Cardiac fibroblast (primary cell): ENCODE results near the gene OPCML.

Source experiments
- DNase-seq, 2 donors: peaks; one replicate each; pipeline versions ENCODE4 v3.0.0 to v3.0.0-alpha.2; 2010; ENCODE audit warnings: low read depth in 2 of 2
- H3K4me3 ChIP-seq, 2 donors: replicated peaks in 1 of 2; 1 replicate in 1 of 2; 2 replicates in 1 of 2; pipeline ENCODE4 v1.5.1; 2011; ENCODE audit warnings: low read depth in 2 of 2, low read length in 2 of 2, mild to moderate bottlenecking in 2 of 2, moderate library complexity in 1 of 2
- CTCF ChIP-seq: IDR thresholded peaks from one replicate; pipeline ENCODE4 v1.5.1; 2011; ENCODE audit warnings: low read depth, mild to moderate bottlenecking, low read length, inconsistent platforms

The OPCML gene

GRCh38 chr11:132551016-132551415, 981.3 kb downstream of the OPCML start:
- no peak for TF ChIP-seq CTCF
- DNase-seq: no peak
- no peak overlapping the region for H3K4me3 ChIP-seq

- TF ChIP-seq CTCF: no peak
- no peak for DNase-seq
- H3K4me3 ChIP-seq: no peak overlapping the region
Observed at GRCh38 chr11:132549561-132549960, 982.7 kb downstream of the OPCML start.

GRCh38 chr11:132549001-132549400, 983.3 kb downstream of the OPCML start:
- TF ChIP-seq CTCF: no peak
- H3K4me3 ChIP-seq: no peak overlapping the region
- no peak for DNase-seq

- no peak for TF ChIP-seq CTCF
- H3K4me3 ChIP-seq: no peak overlapping the region
- DNase-seq: no peak
Observed at GRCh38 chr11:132544007-132544406, 988.3 kb downstream of the OPCML start.

- no peak for DNase-seq
- no peak for TF ChIP-seq CTCF
- H3K4me3 ChIP-seq: no peak overlapping the region
Observed at GRCh38 chr11:132541794-132542193, 990.5 kb downstream of the OPCML start.

GRCh38 chr11:132540581-132540980, 991.7 kb downstream of the OPCML start:
- no peak for TF ChIP-seq CTCF
- DNase-seq: no peak
- H3K4me3 ChIP-seq: no peak overlapping the region

GRCh38 chr11:132539590-132540368, 992.5 kb downstream of the OPCML start:
- DNase-seq: peak in 1 of 2 donors; percentile 19
- no peak for TF ChIP-seq CTCF
- no peak overlapping the region for H3K4me3 ChIP-seq
